Loucy (cell line): ENCODE measurements around the gene HMSD.
"Not testable (repeated sequence)": the region's sequence is repeated elsewhere in the genome, so short reads cannot be mapped to it uniquely, and the experiment has no call there.

Source experiments
- H2AFZ ChIP-seq: fragments of 200-600 bp; sonication (generic); 2 replicates; pipeline ENCODE4 v1.6.0; 2016; ENCODE audit warnings: antibody characterized with exemption, mild to moderate bottlenecking, low read length, moderate library complexity
- H3F3A ChIP-seq: fragments of 200-600 bp; 2 replicates; pipeline ENCODE4 v1.6.0; 2016; ENCODE audit warnings: antibody characterized with exemption, low read depth, mild to moderate bottlenecking
- H3K27me3 ChIP-seq: fragments of 200-600 bp; sonication (generic); 2 replicates; pipeline ENCODE4 v1.6.1; 2014; ENCODE audit warnings: low read length, mild to moderate bottlenecking; ENCODE audit not compliant: insufficient read depth, poor library complexity, severe bottlenecking
- H3K36me3 ChIP-seq: fragments of 200-600 bp; sonication (generic); 2 replicates; pipeline ENCODE4 v1.6.1; 2016; ENCODE audit warnings: low read length; ENCODE audit not compliant: insufficient read depth
- H3K4me1 ChIP-seq: fragments of 200-600 bp; sonication (generic); 2 replicates; pipeline ENCODE4 v1.5.1; 2014; ENCODE audit warnings: low read length, mild to moderate bottlenecking; ENCODE audit not compliant: insufficient read depth, poor library complexity, severe bottlenecking
- H3K4me2 ChIP-seq: fragments of 200-600 bp; sonication (generic); 2 replicates; pipeline ENCODE4 v1.6.0; 2014; ENCODE audit warnings: antibody characterized with exemption, low read length, low read depth, mild to moderate bottlenecking; ENCODE audit not compliant: poor library complexity, severe bottlenecking
- H3K4me3 ChIP-seq: fragments of 200-600 bp; sonication (generic); 2 replicates; pipeline ENCODE4 v1.5.1; 2014; ENCODE audit warnings: low read length, mild to moderate bottlenecking, mixed read lengths; ENCODE audit not compliant: poor library complexity, severe bottlenecking
- H3K79me2 ChIP-seq: fragments of 200-600 bp; sonication (generic); 2 replicates; pipeline ENCODE4 v1.6.1; 2014; ENCODE audit warnings: low read length; ENCODE audit not compliant: insufficient read depth
- H3K9ac ChIP-seq: fragments of 200-600 bp; sonication (generic); 2 replicates; pipeline ENCODE4 v1.6.0; 2014; ENCODE audit warnings: mild to moderate bottlenecking, low read depth, low read length, moderate library complexity; ENCODE audit not compliant: poor library complexity, severe bottlenecking
- H3K9me2 ChIP-seq: fragments of 200-600 bp; sonication (generic); replicated peaks from 2 replicates; pipeline ENCODE4 v1.6.1; 2016; ENCODE audit warnings: low read depth, low read length, mixed read lengths
- H3K9me3 ChIP-seq: fragments of 200-600 bp; sonication (generic); 2 replicates; pipeline ENCODE4 v1.6.1; 2014; ENCODE audit warnings: mild to moderate bottlenecking, antibody characterized with exemption, low read length, low read depth; ENCODE audit not compliant: insufficient read depth
- H4K20me1 ChIP-seq: fragments of 200-600 bp; sonication (generic); 2 replicates; pipeline ENCODE4 v1.6.0; 2014; ENCODE audit warnings: antibody characterized with exemption, low read length, mild to moderate bottlenecking; ENCODE audit not compliant: insufficient read depth, poor library complexity, severe bottlenecking
- CTCF ChIP-seq: fragments of 200-600 bp; sonication (generic); conservative IDR thresholded peaks from 2 replicates; pipeline ENCODE4 v1.5.1; 2014; ENCODE audit warnings: mild to moderate bottlenecking, antibody characterized with exemption, low read length
- EZH2phosphoT487 ChIP-seq: fragments of 200-600 bp; IDR thresholded peaks from 2 replicates; pipeline ENCODE4 v1.6.1; 2018; ENCODE audit warnings: antibody characterized with exemption, mild to moderate bottlenecking, moderate library complexity, borderline replicate concordance

The HMSD gene

GRCh38 chr18:63922049-63922448, 27.1 kb upstream of the HMSD start:
- Histone ChIP-seq H3F3A (no peaks in the 10 kb centered on the region), H2AFZ (no peak overlapping the region), H3K27me3 (no peaks in the 10 kb centered on the region), H4K20me1 (no peaks in the 10 kb centered on the region), H3K36me3 (no peaks in the 10 kb centered on the region), H3K79me2 (no peaks in the 10 kb centered on the region), H3K9me3 (no peaks in the 10 kb centered on the region), H3K9ac (no peak overlapping the region), H3K4me2 (no peak overlapping the region), H3K4me1 (no peaks in the 10 kb centered on the region), H3K4me3 (no peak overlapping the region), H3K9me2 (no peaks in the 10 kb centered on the region)
- TF ChIP-seq CTCF (no peak), EZH2phosphoT487 (no peak)

- Histone ChIP-seq H3K4me3 (no peak overlapping the region), H3F3A (no peaks in the 10 kb centered on the region), H3K36me3 (no peaks in the 10 kb centered on the region), H4K20me1 (no peaks in the 10 kb centered on the region), H3K9me2 (no peaks in the 10 kb centered on the region), H2AFZ (no peak overlapping the region), H3K79me2 (no peaks in the 10 kb centered on the region), H3K4me1 (no peaks in the 10 kb centered on the region), H3K9me3 (no peaks in the 10 kb centered on the region), H3K27me3 (no peaks in the 10 kb centered on the region), H3K4me2 (no peak overlapping the region), H3K9ac (no peak overlapping the region)
- no peak for TF ChIP-seq EZH2phosphoT487
- no peak for TF ChIP-seq CTCF
Observed at GRCh38 chr18:63924551-63924950, 24.6 kb upstream of the HMSD start.

GRCh38 chr18:63928331-63928730, 20.8 kb upstream of the HMSD start:
- Histone ChIP-seq H3K36me3 (no peaks in the 10 kb centered on the region), H3K9me2 (no peaks in the 10 kb centered on the region), H2AFZ (no peak overlapping the region), H3K27me3 (no peaks in the 10 kb centered on the region), H3K4me2 (no peak overlapping the region), H3K4me1 (no peaks in the 10 kb centered on the region), H3K79me2 (no peaks in the 10 kb centered on the region), H4K20me1 (no peaks in the 10 kb centered on the region), H3K9ac (no peak overlapping the region), H3K4me3 (no peak overlapping the region), H3F3A (no peaks in the 10 kb centered on the region), H3K9me3 (no peaks in the 10 kb centered on the region)
- TF ChIP-seq CTCF (no peak), EZH2phosphoT487 (no peak)

- not testable (repeated sequence) for H3K9me2 ChIP-seq, H4K20me1 ChIP-seq, H3F3A ChIP-seq, H3K4me2 ChIP-seq, H2AFZ ChIP-seq, H3K27me3 ChIP-seq, H3K36me3 ChIP-seq, H3K4me3 ChIP-seq, H3K79me2 ChIP-seq, H3K9me3 ChIP-seq, H3K9ac ChIP-seq, H3K4me1 ChIP-seq
Observed at GRCh38 chr18:63929369-63929768, 19.7 kb upstream of the HMSD start.
